ENCODE results near the gene NAIF1. TPM values are rescaled to one million over a fixed set of nuclear protein-coding genes. Genes with fewer than 3 reads are reported as not detected.

NAIF1 gene
- total RNA-seq, 2 experiments from 2014 or later = 12.3 to 12.8 TPM

DNA sequence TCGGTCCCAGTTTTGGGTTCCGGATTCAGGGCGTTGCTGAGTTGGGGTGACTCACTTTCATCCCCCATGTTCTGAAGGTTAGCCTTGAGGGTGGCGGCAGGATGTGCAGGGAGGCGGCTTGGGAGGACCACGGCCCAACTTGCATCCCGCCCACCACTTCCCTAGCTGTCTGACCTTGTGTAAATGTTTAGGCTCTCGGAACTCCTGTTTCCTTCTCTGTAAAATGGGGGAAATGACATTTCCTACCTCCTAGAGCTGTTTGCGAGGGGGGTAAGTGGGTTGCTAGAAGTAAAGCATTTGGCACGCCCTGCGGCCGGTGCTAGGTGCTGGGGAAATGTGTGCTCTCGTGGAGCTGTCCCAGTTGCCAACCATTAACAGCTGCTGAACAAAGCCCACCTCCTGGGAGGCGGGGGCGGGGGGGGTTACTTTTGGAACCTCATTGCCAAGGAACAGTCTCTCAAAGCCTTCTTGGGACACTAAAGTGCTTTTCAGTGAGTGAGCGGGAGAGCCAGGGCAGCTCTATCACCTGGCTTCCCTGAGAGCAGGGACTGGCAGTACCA lies 32.9 kb upstream of the NAIF1 start:
- no peak for DNase-seq
- Mint-ChIP-seq H3K4me3 (no peak overlapping the region), H3K36me3 (ENCODE audit: low read depth) (peaks cover 20% of the 10 kb centered on the region), H3K27ac (no peak overlapping the region), H3K27me3 (ENCODE audit: low read depth) (no peaks in the 10 kb centered on the region), H3K9me3 (no peaks in the 10 kb centered on the region), H3K4me1 (ENCODE audit: low read depth) (peaks cover 64% of the 10 kb centered on the region)
- CTCF ChIA-PET = interaction anchor here (1.1 to 1.5 kb wide), 4 partner anchors 14 to 27 kb away, joined by 3 to 5 read pairs (median 4); no protein-coding TSS in a partner anchor
- intact Hi-C loops (cut with micrococcal nuclease) = no loop called here

DNA sequence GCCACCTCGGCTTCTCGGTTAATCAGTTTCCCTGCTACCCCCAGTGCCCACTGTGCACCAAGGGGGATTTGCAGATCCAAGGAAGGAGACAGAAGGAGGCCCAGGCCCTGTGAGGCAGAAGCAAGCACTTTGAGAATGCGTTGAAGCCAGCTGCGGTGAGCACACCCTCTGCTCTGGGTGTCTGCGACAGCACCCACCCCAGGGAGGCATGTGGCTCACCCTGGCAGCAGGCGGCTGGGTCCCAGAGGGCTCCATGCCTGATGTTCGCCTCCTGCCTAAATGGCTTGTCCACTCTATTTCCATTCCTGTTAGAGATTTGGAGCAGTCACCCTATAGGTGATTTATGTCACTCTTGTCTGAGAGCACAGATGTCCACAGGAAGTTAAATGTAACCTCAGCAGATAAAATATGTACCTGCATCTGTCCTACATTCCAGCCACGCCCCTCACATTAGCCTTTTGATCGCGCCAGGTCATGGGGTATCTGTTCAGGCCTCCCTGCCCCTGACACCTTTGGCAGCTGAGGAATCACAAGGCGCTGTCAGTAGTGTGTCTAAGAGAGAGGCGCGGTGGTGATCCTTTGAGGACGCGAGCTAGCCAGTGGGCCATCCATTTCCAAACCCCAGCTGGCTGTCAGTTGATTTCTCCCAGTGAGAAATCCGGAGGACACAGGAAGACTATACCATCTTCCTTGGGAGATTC lies 32.3 kb upstream of the NAIF1 start:
- no peak for DNase-seq
- H3K27me3 Mint-ChIP-seq (ENCODE audit: low read depth) = no peaks in the 10 kb centered on the region
- H3K9me3 Mint-ChIP-seq = no peaks in the 10 kb centered on the region
- H3K27ac Mint-ChIP-seq = no peak overlapping the region
- peaks cover 20% of the 10 kb centered on the region for H3K36me3 Mint-ChIP-seq (ENCODE audit: low read depth)
- intact Hi-C loops (cut with micrococcal nuclease) = no loop called here
- CTCF ChIA-PET = interaction anchor here (1.1 to 1.5 kb wide), 4 partner anchors 15 to 27 kb away, joined by 3 to 5 read pairs (median 4); no protein-coding TSS in a partner anchor
- no peak overlapping the region for H3K4me3 Mint-ChIP-seq
- peaks cover 70% of the 10 kb centered on the region for H3K4me1 Mint-ChIP-seq (ENCODE audit: low read depth)

DNA sequence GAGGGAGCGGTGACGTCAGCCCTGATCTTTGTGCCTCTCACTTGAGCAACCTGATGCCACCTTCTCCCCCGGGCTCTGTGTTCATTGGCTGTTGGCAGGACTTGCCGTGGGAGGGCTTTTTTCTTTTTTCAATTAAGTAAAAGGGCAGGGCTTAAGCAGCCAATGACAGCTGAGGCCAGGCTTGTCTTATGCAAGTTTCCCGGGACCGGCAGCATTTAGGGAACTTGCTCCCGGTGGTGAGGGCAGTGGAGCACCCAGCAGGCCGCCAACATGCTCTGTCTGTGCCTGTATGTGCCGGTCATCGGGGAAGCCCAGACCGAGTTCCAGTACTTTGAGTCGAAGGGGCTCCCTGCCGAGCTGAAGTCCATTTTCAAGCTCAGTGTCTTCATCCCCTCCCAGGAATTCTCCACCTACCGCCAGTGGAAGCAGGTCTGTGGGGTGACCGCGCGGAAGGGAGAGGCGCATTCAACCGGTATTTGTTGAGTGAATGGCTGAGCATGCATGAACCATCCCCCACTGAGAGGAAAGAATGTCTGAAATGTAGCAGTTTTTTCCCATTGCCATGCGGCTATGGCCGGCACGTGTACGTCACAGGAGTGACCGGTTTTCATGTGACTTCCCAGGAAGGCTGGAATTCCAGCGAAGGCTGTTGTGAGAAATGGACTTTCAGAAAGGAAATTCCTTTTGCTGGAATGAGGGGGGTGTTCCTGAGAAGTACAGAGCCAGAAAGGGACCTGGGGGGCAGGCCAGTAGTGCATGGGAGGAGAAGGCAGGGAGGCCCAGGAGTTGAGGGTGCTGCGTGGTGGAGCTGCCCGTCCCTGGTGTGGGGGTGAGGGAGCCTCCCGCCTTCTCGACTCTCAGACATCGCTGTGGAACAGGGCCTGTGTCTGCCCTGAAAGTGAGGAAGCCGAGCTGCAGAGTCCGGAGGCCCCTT lies 31.4 kb upstream of the NAIF1 start:
- Mint-ChIP-seq H3K27ac (peak overlapping the region; percentile 46), H3K4me1 (ENCODE audit: low read depth) (peaks cover 74% of the 10 kb centered on the region), H3K36me3 (ENCODE audit: low read depth) (peaks cover 15% of the 10 kb centered on the region), H3K4me3 (peak overlapping the region; percentile 38), H3K9me3 (no peaks in the 10 kb centered on the region), H3K27me3 (ENCODE audit: low read depth) (no peaks in the 10 kb centered on the region)
- intact Hi-C loops (cut with micrococcal nuclease) = no loop called here
- peak; percentile 84 for DNase-seq
- CTCF ChIA-PET = interaction anchor here (1.5 kb wide), 3 partner anchors 12 to 64 kb away, joined by 5 to 9 read pairs (median 6); no protein-coding TSS in a partner anchor

DNA sequence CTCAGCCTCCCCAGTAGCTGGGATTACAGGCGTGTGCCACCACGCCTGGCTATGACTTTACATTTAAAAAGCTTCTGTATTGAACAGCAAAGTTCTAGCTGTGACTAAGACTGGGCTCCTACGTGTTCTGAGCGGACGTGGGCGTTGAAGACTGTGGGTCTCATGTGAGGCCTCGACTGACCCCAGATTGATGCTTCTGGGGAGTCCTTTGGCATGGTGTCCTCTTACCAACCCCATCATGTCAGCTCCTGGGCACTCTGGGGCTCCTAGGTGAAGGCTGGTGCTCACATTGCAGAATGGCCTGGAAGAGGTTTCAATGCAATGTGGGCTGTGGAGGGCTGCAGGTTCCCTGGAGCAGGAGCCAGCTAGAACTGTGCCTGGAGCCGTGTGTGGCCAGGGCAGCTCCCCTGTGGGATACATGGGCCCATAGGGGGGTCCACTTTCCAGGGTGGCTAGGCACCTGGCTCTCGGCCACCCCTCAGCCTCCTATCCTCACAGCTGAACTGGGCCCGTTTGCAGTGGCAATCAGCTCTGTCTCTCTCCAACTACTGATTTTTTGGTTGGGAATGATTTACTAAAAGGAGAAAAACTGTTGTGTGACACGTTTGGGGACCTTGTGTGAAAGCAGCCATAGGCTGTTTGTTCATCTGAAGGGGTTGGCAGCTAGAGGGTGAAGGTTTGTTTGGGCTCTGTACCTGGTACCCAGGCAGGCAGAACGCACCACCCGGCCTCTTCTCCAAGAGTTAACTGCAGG lies 30.6 kb upstream of the NAIF1 start:
- Mint-ChIP-seq H3K9me3 (no peaks in the 10 kb centered on the region), H3K4me1 (ENCODE audit: low read depth) (peaks cover 74% of the 10 kb centered on the region), H3K27me3 (ENCODE audit: low read depth) (no peaks in the 10 kb centered on the region), H3K36me3 (ENCODE audit: low read depth) (peaks cover 13% of the 10 kb centered on the region), H3K4me3 (peak overlapping the region; percentile 38), H3K27ac (peak overlapping the region; percentile 46)
- DNase-seq = no peak
- intact Hi-C loops (cut with micrococcal nuclease) = no loop called here
- CTCF ChIA-PET = interaction anchor here (0.7 to 2.1 kb wide), 6 partner anchors 13 to 64 kb away, joined by 3 to 9 read pairs (median 4); no protein-coding TSS in a partner anchor

DNA sequence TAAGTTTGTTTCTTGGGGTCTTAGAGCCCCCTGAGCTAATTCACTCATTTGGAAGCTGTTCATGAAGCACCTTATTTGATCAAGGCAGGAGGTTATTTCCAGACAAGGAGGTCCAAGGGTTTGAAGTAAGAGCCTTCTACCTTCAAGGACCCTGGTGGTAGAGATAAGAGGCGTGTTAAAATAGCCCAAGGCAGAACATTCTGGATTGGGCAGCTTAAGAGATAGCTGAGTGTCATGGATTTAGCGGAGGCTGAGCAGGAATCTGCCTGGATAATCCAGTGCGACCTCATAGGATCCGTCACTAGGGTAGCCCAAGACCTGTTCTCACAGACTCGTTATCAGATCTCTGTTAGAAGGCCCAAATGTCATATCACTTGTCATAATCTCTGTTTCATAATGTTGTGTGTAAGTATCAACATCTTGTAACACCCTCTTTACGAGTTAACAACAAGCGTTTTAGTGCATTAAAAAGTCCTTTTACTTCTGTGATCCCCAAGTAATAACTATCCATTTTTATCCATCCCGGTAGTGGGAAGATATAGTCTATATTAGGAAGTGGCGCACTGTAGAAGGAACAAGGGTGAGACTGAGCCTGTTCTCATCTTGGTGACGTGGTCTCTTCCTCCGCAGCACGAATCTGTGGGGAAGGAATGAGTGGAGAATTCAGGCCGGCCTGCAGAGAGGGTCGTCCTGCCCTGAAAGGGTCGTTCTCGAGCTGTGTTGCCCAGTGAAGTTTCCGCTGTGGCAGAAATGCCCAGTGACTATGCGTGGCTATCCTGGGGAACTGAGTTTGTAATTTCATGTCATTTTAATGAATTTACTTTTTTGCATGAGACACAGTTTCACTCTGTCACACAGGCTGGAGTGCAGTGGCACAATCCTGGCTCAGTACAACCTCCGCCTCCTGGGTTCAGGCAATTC lies 29.8 kb upstream of the NAIF1 start:
- Mint-ChIP-seq H3K9me3 (no peaks in the 10 kb centered on the region), H3K36me3 (ENCODE audit: low read depth) (peaks cover 4% of the 10 kb centered on the region), H3K4me1 (ENCODE audit: low read depth) (peaks cover 77% of the 10 kb centered on the region), H3K27ac (no peak overlapping the region), H3K4me3 (no peak overlapping the region), H3K27me3 (ENCODE audit: low read depth) (no peaks in the 10 kb centered on the region)
- intact Hi-C loops (cut with micrococcal nuclease) = no loop called here
- no peak for DNase-seq
- CTCF ChIA-PET = interaction anchor here (0.7 to 2.1 kb wide), 7 partner anchors 12 to 63 kb away, joined by 3 to 9 read pairs (median 3); no protein-coding TSS in a partner anchor

DNA sequence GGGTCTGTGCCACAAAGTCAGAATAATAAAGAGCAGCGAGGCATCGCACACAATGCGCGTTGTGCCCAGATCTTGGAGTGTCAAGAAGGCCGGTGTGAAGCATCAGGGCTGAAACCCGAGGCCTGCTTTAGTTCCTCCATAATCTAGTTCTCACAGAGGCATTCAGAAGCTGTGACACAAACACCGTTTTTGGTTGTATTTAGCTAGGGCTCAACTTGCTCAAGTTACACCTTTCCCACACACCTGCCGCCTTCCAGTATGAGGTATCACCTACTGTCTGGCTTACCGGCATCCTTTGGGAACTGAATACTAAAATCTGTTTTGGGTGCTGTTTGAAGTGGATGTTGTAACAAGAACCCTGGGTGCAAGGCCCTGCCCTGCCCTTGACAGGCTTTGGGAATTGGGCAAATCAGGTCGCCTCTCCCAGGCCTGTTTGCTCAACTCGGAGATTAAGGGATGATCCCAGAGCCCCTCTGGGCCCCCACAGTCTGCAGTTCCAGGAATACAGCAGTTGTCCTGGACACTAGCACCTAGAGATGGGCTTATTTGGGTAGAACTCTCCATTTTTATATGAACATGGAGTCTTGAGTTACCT lies 27.9 kb upstream of the NAIF1 start:
- Mint-ChIP-seq H3K4me3 (peak overlapping the region; percentile 65), H3K4me1 (ENCODE audit: low read depth) (peaks cover 87% of the 10 kb centered on the region), H3K27me3 (ENCODE audit: low read depth) (no peaks in the 10 kb centered on the region), H3K27ac (peak overlapping the region; percentile 95), H3K36me3 (ENCODE audit: low read depth) (no peaks in the 10 kb centered on the region), H3K9me3 (no peaks in the 10 kb centered on the region)
- no peak for DNase-seq
- intact Hi-C loops (cut with micrococcal nuclease) = loop anchor here (1.0 to 5.0 kb wide), 4 partner anchors 23 to 138 kb away; partner anchors contain the start of gene NAIF1
- CTCF ChIA-PET = interaction anchor here (0.7 to 4.6 kb wide), 5 partner anchors 8 to 23 kb away, joined by 3 to 22 read pairs (median 4); no protein-coding TSS in a partner anchor

DNA sequence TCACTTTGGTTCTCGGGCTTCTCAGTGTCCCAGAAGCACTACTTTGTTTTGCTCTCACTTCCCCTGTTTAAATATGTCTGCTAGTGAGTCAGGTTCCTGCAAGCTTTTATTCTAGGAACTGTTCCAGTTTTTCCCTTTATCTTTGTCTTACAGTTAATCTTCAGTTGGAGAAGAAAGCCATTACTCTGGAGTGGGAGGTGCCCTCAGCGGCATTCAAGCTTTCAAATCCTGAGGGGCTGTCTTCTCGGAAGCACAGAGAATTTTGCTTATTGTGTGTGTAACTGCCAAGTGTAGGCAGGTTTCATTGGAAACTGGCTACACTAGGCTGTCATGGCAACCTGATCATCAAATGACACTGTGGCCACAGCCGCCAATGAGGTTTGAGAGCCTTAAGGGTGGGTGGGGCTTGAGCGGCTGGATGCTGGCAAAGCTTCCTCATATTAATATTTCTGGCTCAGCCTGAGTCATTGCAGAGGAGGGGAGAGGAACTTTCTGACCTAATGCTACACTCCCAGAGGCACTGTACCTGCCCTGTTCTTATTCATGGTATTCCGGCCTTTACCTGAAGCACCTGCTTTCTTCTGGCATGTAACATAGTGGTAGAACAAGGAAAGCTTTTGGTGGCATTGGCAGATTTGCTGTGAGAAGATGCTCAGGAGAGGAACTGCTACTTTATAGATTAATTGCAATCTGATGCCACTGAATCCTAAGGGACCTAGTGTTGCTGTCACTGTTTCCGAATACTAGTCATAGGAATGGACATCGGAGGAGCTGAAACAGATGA lies 27.2 kb upstream of the NAIF1 start:
- Mint-ChIP-seq H3K9me3 (no peaks in the 10 kb centered on the region), H3K4me3 (peak overlapping the region; percentile 65), H3K27ac (peak overlapping the region; percentile 95), H3K27me3 (ENCODE audit: low read depth) (no peaks in the 10 kb centered on the region), H3K4me1 (ENCODE audit: low read depth) (peaks cover 87% of the 10 kb centered on the region), H3K36me3 (ENCODE audit: low read depth) (peaks cover 2% of the 10 kb centered on the region)
- DNase-seq = peak; percentile 91
- intact Hi-C loops (cut with micrococcal nuclease) = loop anchor here (1.0 to 5.0 kb wide), 4 partner anchors 22 to 137 kb away; partner anchors contain the start of gene NAIF1
- CTCF ChIA-PET = interaction anchor here (0.9 to 4.6 kb wide), 5 partner anchors 9 to 23 kb away, joined by 3 to 22 read pairs (median 3); no protein-coding TSS in a partner anchor

DNA sequence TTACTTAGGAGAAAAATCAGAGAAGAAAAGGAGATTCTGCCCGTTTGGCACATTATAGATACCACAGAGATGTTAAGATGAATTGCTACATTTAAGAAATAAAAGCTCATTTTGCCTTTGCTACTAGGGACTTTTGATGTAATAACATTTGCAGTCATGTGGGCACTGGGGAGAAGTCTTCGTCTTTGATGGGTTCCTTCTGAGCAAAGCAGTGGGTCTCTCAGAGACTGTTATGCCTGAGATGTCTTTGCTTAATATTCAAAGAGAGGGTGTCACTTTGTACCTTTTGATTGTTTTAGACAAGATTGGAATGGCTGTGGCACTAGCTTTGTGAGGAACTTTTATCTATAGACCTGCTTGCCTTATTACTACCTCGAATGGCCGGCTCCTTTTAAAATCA lies 25.9 kb upstream of the NAIF1 start:
- CTCF ChIA-PET = interaction anchor here (0.6 to 4.6 kb wide), 11 partner anchors 10 to 150 kb away, joined by 3 to 22 read pairs (median 4); no protein-coding TSS in a partner anchor
- Mint-ChIP-seq H3K9me3 (no peaks in the 10 kb centered on the region), H3K4me1 (ENCODE audit: low read depth) (peaks cover 81% of the 10 kb centered on the region), H3K27me3 (ENCODE audit: low read depth) (no peaks in the 10 kb centered on the region), H3K36me3 (ENCODE audit: low read depth) (peaks cover 2% of the 10 kb centered on the region), H3K4me3 (no peak overlapping the region), H3K27ac (peak overlapping the region; percentile 95)
- DNase-seq = no peak
- intact Hi-C loops (cut with micrococcal nuclease) = loop anchor here (5.0 kb wide), 1 partner anchor 136 kb away; no protein-coding TSS in a partner anchor

DNA sequence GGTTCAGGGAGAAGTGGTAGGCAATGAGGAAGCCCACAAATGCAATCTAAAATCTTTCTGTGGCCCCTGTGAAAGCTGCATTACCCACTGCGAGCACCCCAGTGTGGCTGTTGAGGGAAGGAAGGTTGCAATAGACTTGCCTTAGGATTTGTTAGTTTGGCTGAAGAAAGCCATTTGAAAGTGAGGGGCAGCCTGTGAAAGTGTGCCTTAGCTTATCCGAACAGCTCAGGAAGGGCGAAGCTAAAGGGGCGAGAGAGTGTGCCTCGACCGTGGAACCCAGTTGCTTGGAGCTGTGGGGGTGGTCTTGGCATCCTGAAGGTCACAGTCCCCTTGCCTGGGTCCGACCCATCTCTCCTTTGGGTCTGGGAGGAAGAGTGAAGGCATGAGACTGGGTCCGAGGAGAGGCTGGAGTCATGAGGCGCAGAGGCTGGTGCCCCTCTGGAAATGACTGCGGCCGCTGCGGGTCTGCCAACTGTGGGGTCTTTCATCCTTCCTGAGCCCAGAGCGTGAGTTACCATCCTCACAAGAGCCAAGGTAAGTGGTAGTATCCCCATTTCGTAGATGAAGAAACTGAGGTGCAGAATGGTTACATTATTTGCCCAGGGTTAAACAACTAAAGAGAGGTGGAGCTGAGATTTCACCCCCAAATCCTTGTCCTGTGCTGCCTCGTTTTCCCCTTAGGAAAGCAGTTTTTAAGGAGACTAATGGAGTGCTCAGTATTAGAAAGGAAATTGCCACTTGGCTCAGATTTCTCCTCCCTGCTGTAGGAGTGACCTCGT lies 25.3 kb upstream of the NAIF1 start:
- no peak for DNase-seq
- no peak overlapping the region for H3K4me3 Mint-ChIP-seq
- H3K9me3 Mint-ChIP-seq = no peaks in the 10 kb centered on the region

More for the DNA sequence above, 25.3 kb upstream of the NAIF1 start:
- Mint-ChIP-seq H3K4me1 (ENCODE audit: low read depth) (peaks cover 82% of the 10 kb centered on the region), H3K36me3 (ENCODE audit: low read depth) (peaks cover 5% of the 10 kb centered on the region), H3K27me3 (ENCODE audit: low read depth) (no peaks in the 10 kb centered on the region), H3K27ac (peak overlapping the region; percentile 95)
- CTCF ChIA-PET = interaction anchor here (0.6 to 4.6 kb wide), 12 partner anchors 9 to 150 kb away, joined by 3 to 22 read pairs (median 4); no protein-coding TSS in a partner anchor
- intact Hi-C loops (cut with micrococcal nuclease) = loop anchor here (5.0 kb wide), 1 partner anchor 135 kb away; no protein-coding TSS in a partner anchor

Data from activated naive CD4-positive, alpha-beta T cell treated with anti-CD3 and anti-CD28 coated beads for 36 hours (primary cell).